Activated CD4-positive, alpha-beta T cell treated with anti-CD3 and anti-CD28 coated beads for 4 hours (primary cell): ENCODE measurements around the gene MUC6.
A peak's percentile ranks its signal among the peaks of the same experiment; 100 is the strongest.

ENCODE experiments used
- DNase-seq, 2 donors: peaks; one replicate each; pipeline ENCODE4 v3.0.0-alpha.2; 2020

The MUC6 gene

GRCh38 chr11:1051356-1052132 is 15.0 kb upstream of the MUC6 start:
- DNase-seq = no peak

GRCh38 chr11:1050581-1051355 is 14.2 kb upstream of the MUC6 start:
- DNase-seq = peak; percentile 66

DNA sequence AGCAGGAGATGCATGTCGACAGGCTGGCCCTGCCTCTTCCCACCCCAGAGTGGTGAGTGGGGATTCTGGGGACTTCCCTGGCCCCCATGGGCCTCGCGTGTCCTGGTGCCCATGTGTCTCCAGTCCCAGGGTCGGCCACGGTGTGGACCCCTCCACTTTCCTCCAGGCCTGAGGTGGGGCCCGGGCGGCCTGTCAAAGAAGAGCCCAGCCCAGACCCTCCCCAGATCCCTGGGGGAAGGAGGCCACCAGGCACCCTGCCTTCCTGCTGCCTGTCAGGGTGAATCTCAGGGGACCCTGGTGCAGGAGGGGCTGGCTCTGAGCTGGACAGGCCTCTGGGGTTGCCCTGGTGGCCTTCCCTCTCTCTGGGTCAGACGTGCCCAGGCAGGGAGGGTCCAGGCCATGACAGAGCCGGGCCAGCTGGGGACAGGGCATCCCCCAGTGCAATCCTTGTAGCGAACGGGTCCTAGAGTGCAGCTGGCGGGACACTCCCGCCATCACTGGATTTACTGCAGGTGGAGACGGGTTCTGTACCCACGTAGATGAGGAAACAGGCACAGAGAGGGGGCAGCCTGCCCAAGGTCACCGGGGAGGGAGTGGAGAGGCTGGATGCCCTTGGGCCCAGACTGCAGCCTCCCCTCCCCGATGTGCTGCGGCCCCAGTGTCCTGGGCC is 13.5 kb upstream of the MUC6 start:
- DNase-seq = no peak

GRCh38 chr11:1049431-1049891 is 12.9 kb upstream of the MUC6 start:
- no peak for DNase-seq

GRCh38 chr11:1049071-1049405 is 12.5 kb upstream of the MUC6 start:
- no peak for DNase-seq

DNA sequence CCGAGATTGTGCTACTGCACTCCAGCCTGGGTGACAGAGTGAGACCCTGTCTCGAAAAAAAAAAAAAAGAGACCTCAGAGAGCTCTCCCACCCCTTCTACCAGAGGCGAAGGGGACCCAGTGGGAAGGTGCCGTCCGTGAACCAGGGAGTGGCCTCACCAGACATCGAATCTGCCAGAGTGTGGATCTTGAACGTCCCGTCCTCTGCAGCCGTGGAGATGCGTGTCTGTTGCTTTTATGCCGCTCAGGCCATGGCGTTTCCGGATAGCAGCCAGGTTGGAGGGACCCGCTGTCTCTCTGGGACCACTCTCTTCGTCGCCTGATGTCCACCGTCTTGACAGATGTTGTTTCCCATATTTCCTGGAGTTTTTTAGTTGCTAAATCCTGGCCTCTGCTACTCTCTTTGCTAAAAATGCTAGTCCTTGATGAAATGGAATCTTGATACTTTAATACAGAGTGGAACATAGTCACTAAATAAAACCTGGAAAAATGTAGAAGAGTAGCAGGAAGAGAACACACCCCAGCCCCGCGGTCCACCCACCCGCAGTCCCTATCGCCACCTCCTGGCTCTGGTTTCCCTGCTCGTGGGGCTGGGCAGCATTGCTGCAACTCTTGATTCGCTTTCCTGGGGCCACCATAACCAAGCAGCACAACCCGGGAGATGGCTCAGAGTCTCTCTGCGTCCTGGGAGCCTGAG is 12.0 kb upstream of the MUC6 start:
- no peak for DNase-seq

DNA sequence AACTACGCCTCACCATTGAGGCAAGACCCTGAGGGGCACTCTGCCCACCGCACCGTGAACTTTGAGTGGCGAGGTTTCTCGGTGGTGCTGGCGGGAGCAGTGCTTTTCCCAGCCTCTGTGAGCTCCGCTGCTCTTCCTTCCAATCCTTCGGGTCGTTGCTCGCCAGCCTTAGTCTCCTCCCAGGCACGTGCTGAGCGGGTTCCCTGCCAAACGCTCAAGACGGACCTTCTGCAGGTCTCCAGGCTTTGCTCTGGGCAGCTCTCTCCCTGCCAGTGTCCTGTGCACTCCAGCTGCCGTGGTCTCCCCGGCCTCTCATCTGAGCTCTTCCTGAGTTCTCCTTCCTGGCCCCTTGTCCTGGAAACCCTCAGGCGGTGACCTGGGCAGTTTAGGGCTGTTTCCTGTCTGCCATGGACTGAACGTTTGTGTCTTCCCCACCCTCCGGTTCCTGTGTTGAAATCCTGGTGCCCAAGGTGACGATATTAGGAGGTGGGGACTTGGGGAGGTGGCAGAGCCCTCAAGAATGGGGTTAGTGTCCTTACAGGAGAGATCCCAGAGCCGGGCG is 11.2 kb upstream of the MUC6 start:
- DNase-seq = no peak

- DNase-seq = no peak
Measured at GRCh38 chr11:1044160-1044559, 7.6 kb upstream of the MUC6 start.

- DNase-seq = no peak
Measured at GRCh38 chr11:1043563-1044096, 7.1 kb upstream of the MUC6 start.

GRCh38 chr11:1042626-1043562 is 6.4 kb upstream of the MUC6 start:
- no peak for DNase-seq

DNA sequence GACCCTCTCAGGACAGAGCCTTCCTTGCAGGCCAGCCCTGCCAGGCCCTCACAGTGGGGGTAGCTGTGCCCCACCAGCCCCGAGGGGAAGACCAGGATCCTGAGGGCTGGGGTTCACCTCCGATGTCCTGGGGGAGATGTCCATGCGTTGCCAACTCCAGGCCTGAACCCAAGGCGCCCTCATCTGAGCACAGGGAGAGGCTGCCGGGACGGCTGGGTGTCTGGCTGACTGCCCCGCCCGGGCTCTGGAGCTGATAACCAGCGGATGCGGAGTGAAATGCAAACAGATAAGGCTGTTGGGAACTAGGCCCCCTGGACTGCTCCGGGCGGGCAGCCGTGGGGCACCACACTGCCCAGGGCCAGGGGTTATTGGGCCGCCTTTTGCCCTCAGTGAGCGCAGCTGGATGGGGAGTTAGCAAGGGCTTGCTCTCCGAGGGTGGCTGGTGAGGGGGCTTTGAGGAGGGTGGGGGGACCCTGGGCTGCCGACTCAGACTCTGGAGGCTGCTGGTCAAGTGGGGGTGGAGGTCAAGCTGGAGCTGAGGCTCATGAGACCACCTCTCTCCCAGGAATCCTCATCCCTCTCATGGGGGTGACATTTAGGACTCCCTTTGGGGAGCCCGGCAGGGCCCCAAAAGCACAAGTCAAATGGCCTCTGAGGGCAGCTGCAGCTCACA is 5.6 kb upstream of the MUC6 start:
- DNase-seq = no peak

- DNase-seq = no peak
Measured at GRCh38 chr11:1041471-1041870, 5.0 kb upstream of the MUC6 start.

DNA sequence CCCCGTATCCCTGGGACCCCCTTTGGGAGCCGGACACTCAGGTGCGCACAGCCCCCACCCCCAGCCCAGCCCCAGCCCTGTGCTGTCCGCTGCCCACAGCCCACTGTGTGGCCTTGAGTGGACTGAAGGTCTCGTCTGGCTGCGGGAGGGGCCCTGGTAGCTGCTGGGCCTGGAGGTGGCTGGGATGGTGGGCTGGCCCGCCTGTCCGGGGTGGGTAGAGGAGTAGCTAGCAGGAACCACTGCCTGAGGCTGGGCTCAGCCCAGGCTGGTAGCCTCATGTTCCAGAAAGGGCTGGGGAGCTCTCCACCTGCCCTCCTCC is 4.6 kb upstream of the MUC6 start:
- DNase-seq = no peak

DNA sequence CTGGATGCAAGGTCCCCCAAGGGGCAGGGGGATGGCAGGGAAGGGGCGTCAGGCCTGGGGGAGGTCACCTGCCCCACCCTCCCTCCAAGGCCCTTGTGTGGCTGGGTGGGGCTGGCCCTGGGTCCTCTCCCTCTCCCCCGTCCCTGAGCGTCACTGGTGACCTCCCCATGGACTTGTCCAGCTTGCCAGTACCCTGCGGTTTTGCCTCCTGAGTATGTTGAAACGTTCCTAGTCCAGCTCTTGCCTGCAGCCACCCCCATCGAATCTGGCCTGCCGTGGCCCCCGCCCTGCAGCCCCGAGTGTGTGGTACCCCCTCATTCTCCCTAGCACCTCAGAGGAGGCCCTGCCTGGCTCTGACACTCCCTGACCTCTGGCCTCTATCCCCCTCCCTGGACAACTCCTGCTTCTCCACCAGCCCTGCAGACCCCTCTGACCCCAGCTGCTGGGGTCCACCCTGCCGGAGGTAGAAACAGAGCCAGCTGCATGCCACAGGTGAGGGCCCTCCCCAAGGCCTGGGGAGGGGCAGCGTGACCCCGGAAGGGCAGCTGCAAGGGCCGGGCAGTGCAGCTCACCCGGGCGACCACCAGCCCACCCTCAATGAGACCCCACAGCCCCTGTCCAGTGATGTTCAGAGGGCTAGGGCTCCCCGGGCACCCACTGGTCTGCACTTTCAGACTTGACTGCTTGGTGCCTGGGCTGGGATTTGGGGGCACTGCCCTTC is 4.1 kb upstream of the MUC6 start:
- no peak for DNase-seq

GRCh38 chr11:1039481-1040427 is 3.2 kb upstream of the MUC6 start:
- DNase-seq = no peak

DNA sequence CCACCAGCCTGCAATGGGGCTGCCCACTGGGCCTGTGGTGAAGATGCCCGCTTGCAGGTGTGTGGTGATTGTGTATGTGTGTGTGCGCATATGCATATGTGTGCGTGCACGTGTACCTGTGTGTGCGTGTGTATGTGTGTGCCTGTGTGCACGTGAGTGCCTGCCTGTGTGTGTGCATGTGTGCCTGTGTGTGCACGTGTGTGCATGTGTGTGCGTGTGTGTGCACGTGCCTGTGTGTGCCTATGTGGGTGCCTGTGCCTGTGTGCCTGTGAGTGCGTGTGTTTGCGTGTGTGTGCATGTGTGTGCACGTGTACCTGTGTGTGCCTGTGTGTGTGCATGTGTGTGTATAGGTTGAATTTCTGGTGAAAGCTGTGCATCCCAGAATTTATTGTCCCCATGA is 2.4 kb upstream of the MUC6 start:
- no peak for DNase-seq

DNA sequence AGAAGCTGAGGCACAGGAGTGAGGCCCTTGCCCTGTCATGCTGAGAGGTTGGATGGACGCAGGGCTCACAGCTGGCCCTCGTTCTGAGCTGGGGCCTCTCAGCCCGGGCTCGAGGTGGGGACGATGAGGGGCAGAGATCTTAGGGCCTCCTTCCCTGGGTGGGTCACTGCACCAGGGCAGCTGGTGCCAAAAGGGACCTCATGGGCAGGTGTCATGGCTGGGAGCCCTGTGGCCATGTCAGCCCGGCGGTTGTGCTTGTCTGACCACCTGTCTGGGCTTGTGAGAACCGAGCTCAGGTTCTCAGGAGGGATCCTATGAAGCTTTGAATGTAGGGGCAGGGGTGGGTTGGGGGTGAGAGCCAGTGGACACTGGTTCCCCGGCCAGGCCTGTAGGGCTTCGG is 1.8 kb upstream of the MUC6 start:
- DNase-seq = no peak

GRCh38 chr11:1037506-1038055 is 1.1 kb upstream of the MUC6 start:
- DNase-seq = no peak

- no peak for DNase-seq
Measured at GRCh38 chr11:1036931-1037330, 413 bp upstream of the MUC6 start.
